ENCODE results near the gene BORCS5. TPM values are rescaled to one million over a fixed set of nuclear protein-coding genes. Genes with fewer than 3 reads are reported as not detected.

The BORCS5 gene
- total and polyA plus RNA-seq, 2 of the 4 experiments (the other 2 are of a cell fraction) = 14.4 to 18.3 TPM

- H2AK9ac ChIP-seq (replicated peaks; ENCODE audit: low read depth, low read length, poor library complexity) = no peak overlapping the region
- dilution Hi-C loops (cut with HindIII; ENCODE audit: low sequenced_read_pairs, unreplicated experiment) = no loop called here
- CTCF ChIA-PET = no interaction called here
Measured at GRCh38 chr12:12487490-12487889, 130.6 kb downstream of the BORCS5 start.

More at GRCh38 chr12:12487490-12487889, 130.6 kb downstream of the BORCS5 start:
- Histone ChIP-seq H3K9me1 (ENCODE audit: insufficient read depth, low read length) (0 out of 2 replicates have a peak, but pooled peaks cover 2% of the 10 kb centered on the region), H3K36me3 (ENCODE audit: control insufficient read depth, insufficient read depth, low read length) (peaks cover 9% of the 10 kb centered on the region), H3K9ac (ENCODE audit: low read depth, low read length) (no peak overlapping the region), H4K5ac (ENCODE audit: low read depth, low read length) (no peak overlapping the region), H3K4me2 (ENCODE audit: low read depth, low read length) (no peak overlapping the region), H3K4me3 (ENCODE audit: insufficient read depth, low read depth, low read length) (no peak overlapping the region), H3K27ac (ENCODE audit: insufficient read depth, low read length) (no peak overlapping the region), H3K9me3 (ENCODE audit: control insufficient read depth, insufficient read depth, low read length) (no peaks in the 10 kb centered on the region), H2AFZ (replicated peaks; ENCODE audit: low read length, poor library complexity) (no peak overlapping the region), H2BK15ac (ENCODE audit: low read depth, low read length) (no peak overlapping the region), H2AK5ac (ENCODE audit: low read depth, low read length) (no peak overlapping the region), H3K14ac (replicated peaks; ENCODE audit: low read depth, low read length) (no peak overlapping the region; the same call in 1 of the 2 replicates), H3K79me1 (ENCODE audit: low read depth in 1 of 2, low read length in 2 of 2) (peaks cover 4 to 15% of the 10 kb centered on the region in 2 experiments; a peak in 2 of 4 replicates), H3K18ac (ENCODE audit: low read depth, low read length) (no peak overlapping the region), H3K23ac (ENCODE audit: low read depth, low read length) (no peak overlapping the region), H2BK5ac (ENCODE audit: low read depth, low read length, poor library complexity, severe bottlenecking) (no peak overlapping the region), H3K4ac (ENCODE audit: low read depth, low read length) (no peak overlapping the region), H2BK120ac (ENCODE audit: low read depth, low read length) (no peak overlapping the region), H3K27me3 (ENCODE audit: control insufficient read depth, insufficient read depth, low read length) (no peaks in the 10 kb centered on the region), H3K56ac (ENCODE audit: extremely low read depth, insufficient read depth, low read length) (no peak overlapping the region), H4K20me1 (ENCODE audit: insufficient read depth, low read length) (no peaks in the 10 kb centered on the region), H3K4me1 (ENCODE audit: control insufficient read depth, insufficient read depth, low read length) (peaks cover 4% of the 10 kb centered on the region; the same call in 1 of the 2 replicates), H2BK20ac (ENCODE audit: low read depth, low read length) (no peak overlapping the region), H4K8ac (ENCODE audit: low read depth in 2 of 2, low read length in 2 of 2) (no peak overlapping the region), H4K91ac (ENCODE audit: insufficient read depth, low read depth, low read length) (no peak overlapping the region)
- TF ChIP-seq MXI1 (IDR thresholded peaks at IDR 0.05; ENCODE audit: borderline replicate concordance, low read depth, low read length) = no peak
- no peak for TF ChIP-seq RCOR1 (IDR thresholded peaks at IDR 0.05; ENCODE audit: insufficient replicate concordance, low read length)
- TF ChIP-seq, protein P1, sequence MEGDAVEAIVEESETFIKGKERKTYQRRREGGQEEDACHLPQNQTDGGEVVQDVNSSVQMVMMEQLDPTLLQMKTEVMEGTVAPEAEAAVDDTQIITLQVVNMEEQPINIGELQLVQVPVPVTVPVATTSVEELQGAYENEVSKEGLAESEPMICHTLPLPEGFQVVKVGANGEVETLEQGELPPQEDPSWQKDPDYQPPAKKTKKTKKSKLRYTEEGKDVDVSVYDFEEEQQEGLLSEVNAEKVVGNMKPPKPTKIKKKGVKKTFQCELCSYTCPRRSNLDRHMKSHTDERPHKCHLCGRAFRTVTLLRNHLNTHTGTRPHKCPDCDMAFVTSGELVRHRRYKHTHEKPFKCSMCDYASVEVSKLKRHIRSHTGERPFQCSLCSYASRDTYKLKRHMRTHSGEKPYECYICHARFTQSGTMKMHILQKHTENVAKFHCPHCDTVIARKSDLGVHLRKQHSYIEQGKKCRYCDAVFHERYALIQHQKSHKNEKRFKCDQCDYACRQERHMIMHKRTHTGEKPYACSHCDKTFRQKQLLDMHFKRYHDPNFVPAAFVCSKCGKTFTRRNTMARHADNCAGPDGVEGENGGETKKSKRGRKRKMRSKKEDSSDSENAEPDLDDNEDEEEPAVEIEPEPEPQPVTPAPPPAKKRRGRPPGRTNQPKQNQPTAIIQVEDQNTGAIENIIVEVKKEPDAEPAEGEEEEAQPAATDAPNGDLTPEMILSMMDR (conservative IDR thresholded peaks at IDR 0.05; ENCODE audit: low read depth, low read length) = no peak
- TF ChIP-seq CHD1 (IDR thresholded peaks at IDR 0.05; ENCODE audit: low read depth, low read length) = no peak
- TF ChIP-seq RFX5 (IDR thresholded peaks at IDR 0.05; ENCODE audit: low read depth, low read length) = no peak
- TF ChIP-seq RAD21 (IDR thresholded peaks at IDR 0.05; ENCODE audit: low read length) = no peak
- TF ChIP-seq MAFK (IDR thresholded peaks at IDR 0.05; ENCODE audit: low read depth, low read length) = no peak
- no peak for TF ChIP-seq NFE2L2 (IDR thresholded peaks at IDR 0.05; ENCODE audit: low read depth, low read length)
- TF ChIP-seq USF2 (IDR thresholded peaks at IDR 0.05; ENCODE audit: low read depth, low read length) = no peak
- TF ChIP-seq CEBPB (IDR thresholded peaks at IDR 0.05; ENCODE audit: low read depth, low read length) = no peak
- no peak for TF ChIP-seq POLR2A (IDR thresholded peaks at IDR 0.05; ENCODE audit: low read depth, low read length)
- DNase-seq = no peak
- POLR2A ChIA-PET (ENCODE audit: unreplicated experiment) = no interaction called here
- intact Hi-C loops (cut with micrococcal nuclease) = no loop called here
- in situ Hi-C loops (cut with MboI; ENCODE audit: low sequenced_read_pairs) = no loop called here
- 100% methylated on average over 2 of the region's 6 CpGs; no CpG with 5 or more reads in 1 of the 2 experiments for WGBS, 2 experiments (ENCODE audit: extremely low coverage in 2 of 2, insufficient read length in 1 of 2)
- no peak for ATAC-seq (ENCODE audit: low read depth)
- BruUV-seq (replicated peaks) = no TSS peak

Measured in IMR-90 (cell line).